ENCODE data around the gene EHMT1.

EHMT1 gene

GRCh38 chr9:137682428-137683105 lies 63.8 kb downstream of the EHMT1 start:
- TF ChIP-seq, protein P1, sequence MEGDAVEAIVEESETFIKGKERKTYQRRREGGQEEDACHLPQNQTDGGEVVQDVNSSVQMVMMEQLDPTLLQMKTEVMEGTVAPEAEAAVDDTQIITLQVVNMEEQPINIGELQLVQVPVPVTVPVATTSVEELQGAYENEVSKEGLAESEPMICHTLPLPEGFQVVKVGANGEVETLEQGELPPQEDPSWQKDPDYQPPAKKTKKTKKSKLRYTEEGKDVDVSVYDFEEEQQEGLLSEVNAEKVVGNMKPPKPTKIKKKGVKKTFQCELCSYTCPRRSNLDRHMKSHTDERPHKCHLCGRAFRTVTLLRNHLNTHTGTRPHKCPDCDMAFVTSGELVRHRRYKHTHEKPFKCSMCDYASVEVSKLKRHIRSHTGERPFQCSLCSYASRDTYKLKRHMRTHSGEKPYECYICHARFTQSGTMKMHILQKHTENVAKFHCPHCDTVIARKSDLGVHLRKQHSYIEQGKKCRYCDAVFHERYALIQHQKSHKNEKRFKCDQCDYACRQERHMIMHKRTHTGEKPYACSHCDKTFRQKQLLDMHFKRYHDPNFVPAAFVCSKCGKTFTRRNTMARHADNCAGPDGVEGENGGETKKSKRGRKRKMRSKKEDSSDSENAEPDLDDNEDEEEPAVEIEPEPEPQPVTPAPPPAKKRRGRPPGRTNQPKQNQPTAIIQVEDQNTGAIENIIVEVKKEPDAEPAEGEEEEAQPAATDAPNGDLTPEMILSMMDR (IDR thresholded peaks at IDR 0.05; ENCODE audit: low read depth, low read length) = no peak
- no peak for DNase-seq (ENCODE audit: extremely low read depth, low read depth)

DNA sequence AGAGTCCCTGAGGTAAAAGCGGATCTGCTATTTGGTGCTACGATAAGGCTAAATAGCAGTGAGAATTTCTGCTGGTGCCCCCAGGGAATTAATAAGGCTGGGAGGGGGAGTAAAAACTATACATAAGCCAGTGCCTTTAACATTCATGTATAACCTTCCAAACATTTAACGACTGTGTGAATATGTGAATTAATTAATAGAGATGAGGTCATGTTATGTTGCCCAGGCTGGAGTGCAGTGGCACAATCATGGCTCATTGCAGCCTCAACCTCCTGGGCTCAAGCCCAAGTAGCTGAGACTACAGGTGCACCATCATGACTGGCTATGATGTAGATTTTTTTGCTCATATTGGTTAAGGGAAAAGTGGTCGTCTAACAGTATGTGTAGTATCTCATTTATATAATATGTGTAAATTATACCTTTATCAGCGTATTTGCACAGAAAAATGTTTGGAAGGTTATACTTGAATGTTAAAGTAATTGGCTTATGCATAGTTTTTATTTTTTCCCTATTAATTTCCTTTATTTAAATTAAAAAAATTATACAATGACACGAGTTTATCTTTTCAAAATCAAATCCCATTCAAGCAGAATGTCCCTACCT lies 64.6 kb downstream of the EHMT1 start:
- DNase-seq (ENCODE audit: extremely low read depth, low read depth) = no peak

DNA sequence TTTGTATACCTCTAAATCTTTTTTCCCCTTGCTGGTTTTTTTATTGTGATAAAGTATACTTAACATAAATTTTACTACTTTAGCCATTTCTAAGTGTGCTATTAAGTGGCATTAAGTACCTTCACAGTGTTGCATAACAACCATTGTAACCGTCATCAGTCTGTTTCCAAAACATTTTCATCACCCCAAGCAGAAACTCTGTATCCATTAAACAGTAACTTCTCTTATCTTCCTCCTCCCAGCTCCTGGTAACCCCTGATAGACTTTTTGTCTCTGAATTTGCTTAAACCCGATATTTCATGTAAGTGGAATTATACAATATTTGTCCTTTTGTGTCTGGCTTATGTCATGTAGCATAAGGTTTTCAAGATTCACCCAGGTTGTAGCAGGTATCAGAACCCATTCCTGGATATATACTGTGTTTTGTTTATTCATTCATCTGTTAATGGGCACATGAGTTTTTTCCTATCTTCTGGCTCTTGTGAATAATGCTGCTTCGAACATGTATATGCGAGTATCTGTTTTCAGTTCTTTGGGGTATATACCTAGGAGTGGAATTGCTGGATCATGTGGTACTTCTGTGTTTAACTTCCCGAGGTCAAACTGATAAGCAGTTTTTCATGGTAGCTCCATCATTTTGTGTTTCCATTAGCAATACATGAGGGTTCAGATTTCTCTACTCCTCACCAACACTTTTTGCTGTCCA lies 66.4 kb downstream of the EHMT1 start:
- DNase-seq (ENCODE audit: extremely low read depth, low read depth) = no peak
- TF ChIP-seq, protein P1 (IDR thresholded peaks at IDR 0.05; ENCODE audit: low read depth, low read length) = no peak

More for the DNA sequence above, 64.6 kb downstream of the EHMT1 start:
- TF ChIP-seq, protein P1 (IDR thresholded peaks at IDR 0.05; ENCODE audit: low read depth, low read length) = no peak

- no peak for DNase-seq (ENCODE audit: extremely low read depth, low read depth)
Measured at GRCh38 chr9:137685741-137686420, 67.1 kb downstream of the EHMT1 start.

GRCh38 chr9:137688261-137688660 lies 69.5 kb downstream of the EHMT1 start:
- TF ChIP-seq, protein P1 (IDR thresholded peaks at IDR 0.05; ENCODE audit: low read depth, low read length) = no peak
- no peak for DNase-seq (ENCODE audit: extremely low read depth, low read depth)

More at GRCh38 chr9:137685741-137686420, 67.1 kb downstream of the EHMT1 start:
- TF ChIP-seq, protein P1 (IDR thresholded peaks at IDR 0.05; ENCODE audit: low read depth, low read length) = no peak

GRCh38 chr9:137688725-137689124 lies 69.9 kb downstream of the EHMT1 start:
- TF ChIP-seq, protein P1 (IDR thresholded peaks at IDR 0.05; ENCODE audit: low read depth, low read length) = no peak
- no peak for DNase-seq (ENCODE audit: extremely low read depth, low read depth)
